ENCODE results near the gene RAP1GDS1. TPM values are rescaled to one million over a fixed set of nuclear protein-coding genes. Genes with fewer than 3 reads are reported as not detected.

The RAP1GDS1 gene
- polyA plus RNA-seq, 1 of the 3 experiments (the other 2 are of a cell fraction): 25.6 TPM

GRCh38 chr4:98446499-98447375 is 185.6 kb downstream of the RAP1GDS1 start (continued):
- TF ChIP-seq CTCF (IDR thresholded peaks at IDR 0.05) (no peak), FOSL2 (IDR thresholded peaks at IDR 0.05; ENCODE audit: borderline replicate concordance, low read depth) (no peak), RFX5 (IDR thresholded peaks at IDR 0.05; ENCODE audit: low read length) (no peak), ELF1 (IDR thresholded peaks at IDR 0.05) (no peak), EP300 (IDR thresholded peaks at IDR 0.05; ENCODE audit: borderline replicate concordance in 1 of 2, low read depth in 1 of 2, low read length in 1 of 2) (no peak)

- Histone ChIP-seq H3K4me3 (ENCODE audit: low read depth in 2 of 2, low read length in 1 of 2) (no peak overlapping the region), H3K36me3 (replicated peaks in 1 of 2; ENCODE audit: control insufficient read depth in 1 of 2, insufficient read depth in 2 of 2, low read length in 1 of 2) (peaks cover 6 to 8% of the 10 kb centered on the region in 2 experiments), H3K4me1 (ENCODE audit: control insufficient read depth in 1 of 2, insufficient read depth in 2 of 2, low read depth in 1 of 2, low read length in 1 of 2) (peaks cover 0 to 6% of the 10 kb centered on the region in 2 experiments; a peak in 1 of 4 replicates), H3K9ac (no peak overlapping the region), H3K27me3 (ENCODE audit: insufficient read depth) (no peaks in the 10 kb centered on the region), H2AFZ (ENCODE audit: low read depth) (no peak overlapping the region), H3K79me2 (ENCODE audit: insufficient read depth) (no peaks in the 10 kb centered on the region), H3K9me3 (no peaks in the 10 kb centered on the region), H3K4me2 (no peak overlapping the region), H3K27ac (ENCODE audit: low read depth in 2 of 2, low read length in 1 of 2) (no peak overlapping the region), H4K20me1 (ENCODE audit: insufficient read depth) (no peaks in the 10 kb centered on the region), H3K9me2 (no peaks in the 10 kb centered on the region), H3F3A (replicated peaks; ENCODE audit: insufficient read depth) (no peaks in the 10 kb centered on the region)
- 94% methylated on average over 5 of the region's 5 CpGs for WGBS (ENCODE audit: low lambda C conversion rate)
- ChIA-PET POLR2A (no interaction called here), CTCF (no interaction called here)
- DNase-seq: no peak
- no peak for TF ChIP-seq YY1 (IDR thresholded peaks at IDR 0.05; ENCODE audit: low read depth)
- TF ChIP-seq NFIC (IDR thresholded peaks at IDR 0.05; ENCODE audit: borderline replicate concordance): no peak
- no peak for TF ChIP-seq MAX (IDR thresholded peaks at IDR 0.05; ENCODE audit: low read depth)
- TF ChIP-seq EZH2phosphoT487 (IDR thresholded peaks at IDR 0.05; ENCODE audit: borderline replicate concordance, low read depth): no peak
- no peak for TF ChIP-seq EP300 (IDR thresholded peaks at IDR 0.05; ENCODE audit: borderline replicate concordance in 1 of 2, low read depth in 1 of 2, low read length in 1 of 2)
- TF ChIP-seq IRF3 (IDR thresholded peaks at IDR 0.05; ENCODE audit: low read depth, low read length): no peak
- TF ChIP-seq FOSL2 (IDR thresholded peaks at IDR 0.05; ENCODE audit: borderline replicate concordance, low read depth): no peak
- TF ChIP-seq POLR2AphosphoS5 (IDR thresholded peaks at IDR 0.05; ENCODE audit: low read depth, low read length): no peak
- TF ChIP-seq MXI1 (IDR thresholded peaks at IDR 0.05; ENCODE audit: low read depth, low read length): no peak
- no peak for TF ChIP-seq FOXJ3 (CRISPR knock-in tag; IDR thresholded peaks at IDR 0.05)
- no peak for TF ChIP-seq RXRA (IDR thresholded peaks at IDR 0.05; ENCODE audit: borderline replicate concordance, low read depth)
- TF ChIP-seq GABPA (IDR thresholded peaks at IDR 0.05; ENCODE audit: low read depth): no peak
- TF ChIP-seq GATA2 (CRISPR knock-in tag; IDR thresholded peaks at IDR 0.05): no peak
- no peak for TF ChIP-seq TCF12 (IDR thresholded peaks at IDR 0.05)
- TF ChIP-seq REST (IDR thresholded peaks at IDR 0.05; ENCODE audit: low read depth, low read length): no peak
- TF ChIP-seq TEAD4 (IDR thresholded peaks at IDR 0.05; ENCODE audit: borderline replicate concordance, insufficient read depth): no peak
These were observed 186.5 kb downstream of the RAP1GDS1 start for GRCh38 chr4:98447648-98448047.
